Urinary bladder (tissue), 4 donors: ENCODE data around the gene TXLNB. TPM values are rescaled to one million over a fixed set of nuclear protein-coding genes. Genes with fewer than 3 reads are reported as not detected.
A peak's percentile ranks its signal among the peaks of the same experiment; 100 is the strongest.
"Not testable (repeated sequence)": the region's sequence is repeated elsewhere in the genome, so short reads cannot be mapped to it uniquely, and the experiment has no call there.

Experiments used
- DNase-seq: peaks from one replicate; pipeline ENCODE4 v3.0.0-alpha.2; 2015; ENCODE audit errors: extremely low spot score
- H3K27ac ChIP-seq: one replicate; pipeline ENCODE4 v1.5.1; 2013; ENCODE audit warnings: low read depth, mild to moderate bottlenecking, moderate library complexity
- H3K36me3 ChIP-seq: one replicate; pipeline ENCODE4 v1.6.1; 2013; ENCODE audit warnings: mild to moderate bottlenecking, moderate library complexity; ENCODE audit not compliant: insufficient read depth
- H3K4me1 ChIP-seq: one replicate; pipeline ENCODE4 v1.6.1; 2013; ENCODE audit warnings: mild to moderate bottlenecking, moderate library complexity; ENCODE audit not compliant: insufficient read depth
- H3K4me3 ChIP-seq: one replicate; pipeline ENCODE4 v1.5.1; 2013; ENCODE audit warnings: low read depth, low read length
- WGBS: extraction: QIAGEN DNeasy Blood & Tissue Kit; methylation state at CpG from one replicate; pipeline ENCODE4 v1.1.7; 2013; 5-methylcytosine and 5-hydroxymethylcytosine counted together
- polyA plus RNA-seq: library from polyadenylated mRNA; stranded (reverse); fragments of 200-250 nt; gene quantifications from one replicate; pipeline ENCODE4 v1.2.3, GENCODE V29; 2013
- total RNA-seq: library from RNA; depleted of rRNA; stranded (reverse); fragments of >200 nt; gene quantifications from one replicate; pipeline ENCODE4 v1.2.3, GENCODE V29; 2014
- donor health status: healthy with polysubstance abuse.
- donor health status: healthy.

Gene TXLNB
- total and polyA plus RNA-seq, 2 donors: 0.58 to 8.0 TPM

- 96% methylated on average over 3 of the region's 3 CpGs for WGBS
- H3K4me3 ChIP-seq, H3K4me1 ChIP-seq, H3K36me3 ChIP-seq, H3K27ac ChIP-seq, DNase-seq: not testable (repeated sequence)
Observed at GRCh38 chr6:139228387-139228786, 63.4 kb downstream of the TXLNB start.

GRCh38 chr6:139219746-139220145, 72.1 kb downstream of the TXLNB start:
- WGBS: 95% methylated on average over 2 of the region's 2 CpGs
- no peak overlapping the region for H3K4me3 ChIP-seq
- H3K27ac ChIP-seq: no peak overlapping the region
- H3K4me1 ChIP-seq: no peaks in the 10 kb centered on the region
- no peaks in the 10 kb centered on the region for H3K36me3 ChIP-seq
- DNase-seq: no peak

GRCh38 chr6:139219271-139219729, 72.5 kb downstream of the TXLNB start:
- 6% methylated on average over 7 of the region's 7 CpGs for WGBS
- peak; percentile 76 for DNase-seq
- Histone ChIP-seq H3K4me3 (no peak overlapping the region), H3K36me3 (no peaks in the 10 kb centered on the region), H3K4me1 (no peaks in the 10 kb centered on the region), H3K27ac (peak overlapping the region; percentile 14)

- H3K4me1 ChIP-seq, H3K27ac ChIP-seq, H3K4me3 ChIP-seq, DNase-seq, H3K36me3 ChIP-seq: not testable (repeated sequence)
- 100% methylated on average over 1 of the region's 2 CpGs for WGBS
Observed at GRCh38 chr6:139212460-139212859, 79.3 kb downstream of the TXLNB start.

GRCh38 chr6:139210766-139211165, 81.0 kb downstream of the TXLNB start:
- not testable (repeated sequence) for H3K36me3 ChIP-seq, H3K27ac ChIP-seq, H3K4me3 ChIP-seq, DNase-seq, H3K4me1 ChIP-seq
- WGBS: 96% methylated on average over 9 of the region's 10 CpGs

GRCh38 chr6:139205843-139206242, 86.0 kb downstream of the TXLNB start:
- H3K4me3 ChIP-seq: no peak overlapping the region
- WGBS: 89% methylated on average over 3 of the region's 3 CpGs
- no peaks in the 10 kb centered on the region for H3K4me1 ChIP-seq
- DNase-seq: no peak
- H3K27ac ChIP-seq: no peak overlapping the region
- H3K36me3 ChIP-seq: no peaks in the 10 kb centered on the region

GRCh38 chr6:139204978-139205377, 86.8 kb downstream of the TXLNB start:
- WGBS: 92% methylated on average over 2 of the region's 2 CpGs
- no peaks in the 10 kb centered on the region for H3K36me3 ChIP-seq
- no peak overlapping the region for H3K27ac ChIP-seq
- no peaks in the 10 kb centered on the region for H3K4me1 ChIP-seq
- DNase-seq: no peak
- H3K4me3 ChIP-seq: no peak overlapping the region

- no peak for DNase-seq
- Histone ChIP-seq H3K4me1 (no peaks in the 10 kb centered on the region), H3K27ac (no peak overlapping the region), H3K4me3 (no peak overlapping the region), H3K36me3 (no peaks in the 10 kb centered on the region)
- 88% methylated on average over 4 of the region's 4 CpGs for WGBS
Observed at GRCh38 chr6:139201378-139201777, 90.4 kb downstream of the TXLNB start.

- DNase-seq: no peak
- Histone ChIP-seq H3K36me3 (no peaks in the 10 kb centered on the region), H3K27ac (no peak overlapping the region), H3K4me3 (no peak overlapping the region), H3K4me1 (no peaks in the 10 kb centered on the region)
- 86% methylated on average over 4 of the region's 4 CpGs for WGBS
Observed at GRCh38 chr6:139198529-139199288, 93.1 kb downstream of the TXLNB start.

GRCh38 chr6:139194740-139195139, 97.1 kb downstream of the TXLNB start:
- H3K4me1 ChIP-seq: no peaks in the 10 kb centered on the region
- peak; percentile 6 for DNase-seq
- H3K4me3 ChIP-seq: no peak overlapping the region
- H3K27ac ChIP-seq: no peak overlapping the region
- no peaks in the 10 kb centered on the region for H3K36me3 ChIP-seq
- WGBS: 70% methylated on average over 3 of the region's 3 CpGs

Other genes starting within 250 kb of the TXLNB start
- gene HECA, start 156.9 kb downstream of the TXLNB start, total RNA-seq: 35.2 TPM
- 12.5 TPM for gene HECA, start 156.9 kb downstream of the TXLNB start, polyA plus RNA-seq
- 32.4 TPM for gene CITED2, start 82.7 kb upstream of the TXLNB start, total RNA-seq
- 70.8 TPM for gene CITED2, start 82.7 kb upstream of the TXLNB start, polyA plus RNA-seq